HEK293 (cell line): ENCODE data around the gene PKP4.
A peak's percentile ranks its signal among the peaks of the same experiment; 100 is the strongest.

Experiments used
- CTCF ChIA-PET: fragments of 350-600 bp; formaldehyde crosslinking; extraction: SDS; loops from one replicate; lab custom pipeline; 2021; ENCODE audit warnings: antibody characterized with exemption; lab: Yijun Ruan, JAX
- POLR2A ChIA-PET: fragments of 300-600 bp; formaldehyde crosslinking; extraction: SDS; loops from one replicate; lab custom pipeline; 2020; ENCODE audit warnings: antibody characterized with exemption, inconsistent platforms; lab: Yijun Ruan, JAX
- H3K27ac ChIP-seq: fragments of 200-500 bp; sonication (Bioruptor generic); 2 replicates; pipeline ENCODE4 v1.5.1; 2014; ENCODE audit warnings: low read depth, low read length, control low read depth, inconsistent platforms; ENCODE audit errors: extremely low read depth
- H3K36me3 ChIP-seq, 2 experiments: fragments of 200-500 bp in 1 of 2; sonication (Bioruptor generic) in 1 of 2; 1 replicate in 1 of 2; 2 replicates in 1 of 2; pipeline ENCODE4 v1.5.1; 2014 to 2017; ENCODE audit warnings: inconsistent platforms in 2 of 2, low read length in 2 of 2; ENCODE audit not compliant: control insufficient read depth in 2 of 2, insufficient read depth in 1 of 2
- H3K4me1 ChIP-seq: fragments of 200-500 bp; sonication (Bioruptor generic); 2 replicates; pipeline ENCODE4 v1.5.1; 2014; ENCODE audit warnings: mild to moderate bottlenecking, low read length, inconsistent platforms; ENCODE audit not compliant: control insufficient read depth, insufficient read depth
- H3K4me3 ChIP-seq: 2 replicates; pipeline ENCODE4 v1.5.1; 2011; ENCODE audit warnings: low read depth, mild to moderate bottlenecking, control low read depth, low read length, moderate library complexity
- H3K9me3 ChIP-seq: fragments of 200-500 bp; sonication (Bioruptor generic); 2 replicates; pipeline ENCODE4 v1.5.1; 2014; ENCODE audit warnings: low read depth, low read length, inconsistent platforms; ENCODE audit not compliant: control insufficient read depth, insufficient read depth
- CTCF ChIP-seq: fragments of 450-650 bp; formaldehyde crosslinking; IDR thresholded peaks from 2 replicates; pipeline ENCODE4 v1.5.1; 2016; ENCODE audit warnings: missing biosample characterization, missing genetic modification characterization
- FEZF1 ChIP-seq: fragments of 450-650 bp; formaldehyde crosslinking; IDR thresholded peaks from 2 replicates; pipeline ENCODE4 v1.5.1; 2016; ENCODE audit warnings: missing biosample characterization, missing genetic modification characterization
- HOXD13 ChIP-seq: sonication (generic); formaldehyde crosslinking; IDR thresholded peaks from 2 replicates; pipeline ENCODE4 v1.8.0; 2022; ENCODE audit warnings: missing genetic modification reagents, borderline replicate concordance
- MYNN ChIP-seq: fragments of 450-650 bp; formaldehyde crosslinking; IDR thresholded peaks from 2 replicates; pipeline ENCODE4 v1.5.1; 2016; ENCODE audit warnings: missing biosample characterization, missing genetic modification characterization, borderline replicate concordance
- OSR2 ChIP-seq: fragments of 450-650 bp; formaldehyde crosslinking; IDR thresholded peaks from 2 replicates; pipeline ENCODE4 v1.5.1; 2016; ENCODE audit warnings: missing biosample characterization, missing genetic modification characterization
- PBX3 ChIP-seq: sonication (generic); formaldehyde crosslinking; IDR thresholded peaks from 2 replicates; pipeline ENCODE4 v1.8.1; 2022; ENCODE audit warnings: mild to moderate bottlenecking, moderate library complexity, missing genetic modification reagents
- PRDM1 ChIP-seq: fragments of 450-650 bp; formaldehyde crosslinking; IDR thresholded peaks from 2 replicates; pipeline ENCODE4; 2016; ENCODE audit warnings: missing biosample characterization, missing genetic modification characterization
- ZBTB17 ChIP-seq: fragments of 450-650 bp; formaldehyde crosslinking; IDR thresholded peaks from 2 replicates; pipeline ENCODE4 v1.5.1; 2016; ENCODE audit warnings: missing biosample characterization, missing genetic modification characterization
- ZBTB48 ChIP-seq: fragments of 450-650 bp; formaldehyde crosslinking; IDR thresholded peaks from 2 replicates; pipeline ENCODE4 v1.5.1; 2016; ENCODE audit warnings: missing biosample characterization, missing genetic modification characterization
- ZBTB6 ChIP-seq: fragments of 450-650 bp; formaldehyde crosslinking; IDR thresholded peaks from 2 replicates; pipeline ENCODE4 v1.5.1; 2017; ENCODE audit warnings: missing biosample characterization, missing genetic modification characterization
- ZBTB8A ChIP-seq: fragments of 450-650 bp; formaldehyde crosslinking; IDR thresholded peaks from 2 replicates; pipeline ENCODE4 v1.5.1; 2016; ENCODE audit warnings: missing biosample characterization, missing genetic modification characterization
- ZNF133 ChIP-seq: fragments of 450-650 bp; formaldehyde crosslinking; IDR thresholded peaks from 2 replicates; pipeline ENCODE4 v1.5.1; 2016; ENCODE audit warnings: missing biosample characterization, missing genetic modification characterization
- ZNF23 ChIP-seq: fragments of 450-650 bp; formaldehyde crosslinking; IDR thresholded peaks from 2 replicates; pipeline ENCODE4 v1.5.1; 2016; ENCODE audit warnings: missing biosample characterization, missing genetic modification characterization, borderline replicate concordance
- ZNF335 ChIP-seq: fragments of 450-650 bp; formaldehyde crosslinking; conservative IDR thresholded peaks from 2 replicates; pipeline ENCODE4 v1.5.1; 2016; ENCODE audit warnings: missing biosample characterization, missing genetic modification characterization
- ZNF449 ChIP-seq: fragments of 450-650 bp; formaldehyde crosslinking; IDR thresholded peaks from 2 replicates; pipeline ENCODE4 v1.5.1; 2017; ENCODE audit warnings: missing biosample characterization, mild to moderate bottlenecking, missing genetic modification characterization, moderate library complexity
- ZSCAN18 ChIP-seq: fragments of 450-650 bp; formaldehyde crosslinking; IDR thresholded peaks from 2 replicates; pipeline ENCODE4 v1.5.1; 2016; ENCODE audit warnings: missing biosample characterization, missing genetic modification characterization
- ZSCAN4 ChIP-seq: fragments of 450-650 bp; formaldehyde crosslinking; IDR thresholded peaks from 2 replicates; pipeline ENCODE4 v1.5.1; 2017; ENCODE audit warnings: missing biosample characterization, missing genetic modification characterization

The PKP4 gene

GRCh38 chr2:158459161-158460003 lies 2.6 kb downstream of the PKP4 start:
- Histone ChIP-seq H3K4me3 (peak overlapping the region; percentile 96), H3K36me3 (no peaks in the 10 kb centered on the region), H3K9me3 (no peaks in the 10 kb centered on the region), H3K4me1 (peaks cover 10% of the 10 kb centered on the region), H3K27ac (no peak overlapping the region)
- ChIA-PET CTCF (interaction anchor here (0.6 to 2.5 kb wide), 10 partner anchors 51 to 445 kb away, joined by 3 to 11 read pairs (median 4); no protein-coding TSS in a partner anchor), POLR2A (no interaction called here)
- TF ChIP-seq ZNF23 (tag by site-specific recombination) (no peak), PBX3 (CRISPR knock-in tag) (no peak), ZBTB17 (tag by site-specific recombination) (0 out of 2 replicates have a peak, but pooled peaks have one; percentile 33), PRDM1 (peak; percentile 89), ZNF449 (tag by site-specific recombination) (no peak), ZSCAN4 (tag by site-specific recombination) (0 out of 2 replicates have a peak, but pooled peaks have one; percentile 20), HOXD13 (CRISPR knock-in tag) (no peak), ZNF335 (0 out of 2 replicates have a peak, but pooled peaks have one; percentile 16), MYNN (tag by site-specific recombination) (peak; percentile 65; the same call in 1 of the 2 replicates), ZNF133 (no peak)

GRCh38 chr2:158460632-158461297 lies 4.0 kb downstream of the PKP4 start:
- H3K27ac ChIP-seq = no peak overlapping the region
- POLR2A ChIA-PET = no interaction called here
- CTCF ChIA-PET = interaction anchor here (0.6 kb wide), 1 partner anchor 60 kb away, joined by 3 read pairs; no protein-coding TSS in a partner anchor
- H3K4me3 ChIP-seq = no peak overlapping the region
- H3K9me3 ChIP-seq = no peaks in the 10 kb centered on the region
- H3K36me3 ChIP-seq = no peaks in the 10 kb centered on the region
- TF ChIP-seq CTCF (peak; percentile 15; the same call in 1 of the 2 replicates), ZNF133 (no peak), ZBTB8A (tag by site-specific recombination) (peak; percentile 18; the same call in 1 of the 2 replicates)
- H3K4me1 ChIP-seq = peaks cover 10% of the 10 kb centered on the region

GRCh38 chr2:158463496-158464095 lies 6.8 kb downstream of the PKP4 start:
- Histone ChIP-seq H3K36me3 (no peaks in the 10 kb centered on the region), H3K9me3 (no peaks in the 10 kb centered on the region), H3K4me3 (no peak overlapping the region), H3K4me1 (peaks cover 10% of the 10 kb centered on the region), H3K27ac (no peak overlapping the region)
- POLR2A ChIA-PET = no interaction called here
- CTCF ChIA-PET = interaction anchor here (0.6 to 1.6 kb wide), 9 partner anchors 12 to 1186 kb away, joined by 3 to 5 read pairs (median 3); no protein-coding TSS in a partner anchor
- TF ChIP-seq ZBTB48 (tag by site-specific recombination) (0 out of 2 replicates have a peak, but pooled peaks have one; percentile 48), ZBTB6 (tag by site-specific recombination) (peak; percentile 64; the same call in 1 of the 2 replicates), ZSCAN18 (no peak), OSR2 (tag by site-specific recombination) (peak; percentile 51), FEZF1 (tag by site-specific recombination) (peak; percentile 63)
